Neural progenitor cell (in vitro differentiated cells): Measurements from ENCODE around the gene HEYL. TPM values are rescaled to one million over a fixed set of nuclear protein-coding genes. Genes with fewer than 3 reads are reported as not detected.

Source experiments
- DNase-seq: peaks from one replicate; pipeline ENCODE4 v3.0.0-alpha.2; 2016; ENCODE audit warnings: low spot score
- H2AFZ ChIP-seq: fragments of 200-600 bp; sonication (generic); replicated peaks from 2 replicates; pipeline ENCODE4 v1.6.1; 2016; ENCODE audit warnings: antibody characterized with exemption
- H3F3A ChIP-seq: fragments of 200-600 bp; sonication (generic); 2 replicates; pipeline ENCODE4 v1.6.1; 2016; ENCODE audit warnings: antibody characterized with exemption, low read depth
- H3K27ac ChIP-seq: fragments of 200-600 bp; sonication (generic); 2 replicates; pipeline ENCODE4 v1.5.1; 2016; ENCODE audit warnings: mild to moderate bottlenecking
- H3K27me3 ChIP-seq: fragments of 200-600 bp; sonication (generic); 2 replicates; pipeline ENCODE4 v1.6.1; 2016; ENCODE audit warnings: mild to moderate bottlenecking, moderate library complexity
- H3K36me3 ChIP-seq: fragments of 200-600 bp; sonication (generic); 2 replicates; pipeline ENCODE4 v1.5.1; 2016
- H3K4me1 ChIP-seq: fragments of 200-600 bp; sonication (generic); 2 replicates; pipeline ENCODE4 v1.6.1; 2016; ENCODE audit warnings: mixed run types
- H3K4me2 ChIP-seq: fragments of 200-600 bp; sonication (generic); 2 replicates; pipeline ENCODE4 v1.6.1; 2016
- H3K4me3 ChIP-seq: fragments of 200-600 bp; sonication (generic); 2 replicates; pipeline ENCODE4 v1.5.1; 2016
- H3K79me2 ChIP-seq: fragments of 200-600 bp; sonication (generic); 2 replicates; pipeline ENCODE4 v1.6.1; 2016; ENCODE audit warnings: low read depth
- H3K9ac ChIP-seq: fragments of 200-600 bp; sonication (generic); 2 replicates; pipeline ENCODE4 v1.6.1; 2016
- H3K9me3 ChIP-seq: fragments of 200-600 bp; sonication (generic); 2 replicates; pipeline ENCODE4 v1.5.1; 2016; ENCODE audit warnings: low read depth
- H4K20me1 ChIP-seq: fragments of 200-600 bp; sonication (generic); 2 replicates; pipeline ENCODE4 v1.6.1; 2016; ENCODE audit warnings: low read depth
- H3K27ac Mint-ChIP-seq: 3 replicates; pipeline ENCODE4 v1.8.0; 2021; ENCODE audit warnings: mixed read lengths
- H3K27me3 Mint-ChIP-seq: 2 replicates; pipeline ENCODE4 v1.8.0; 2022; ENCODE audit warnings: low read depth, mild to moderate bottlenecking, inconsistent platforms, moderate library complexity, mixed read lengths; ENCODE audit not compliant: insufficient read depth
- H3K36me3 Mint-ChIP-seq: 3 replicates; pipeline ENCODE4 v1.8.0; 2021; ENCODE audit warnings: mixed read lengths
- H3K4me1 Mint-ChIP-seq: 3 replicates; pipeline ENCODE4 v1.8.0; 2021; ENCODE audit warnings: mixed read lengths
- H3K4me3 Mint-ChIP-seq: 3 replicates; pipeline ENCODE4 v1.8.0; 2021; ENCODE audit warnings: mild to moderate bottlenecking, moderate library complexity, mixed read lengths
- H3K9me3 Mint-ChIP-seq: 3 replicates; pipeline ENCODE4 v1.8.0; 2020; ENCODE audit warnings: mixed read lengths
- CTCF ChIP-seq: fragments of 200-600 bp; sonication (generic); IDR thresholded peaks from 2 replicates; pipeline ENCODE4 v1.5.1; 2017; ENCODE audit warnings: antibody characterized with exemption, mild to moderate bottlenecking
- EZH2 ChIP-seq: fragments of 200-600 bp; sonication (generic); IDR thresholded peaks from 2 replicates; pipeline ENCODE4 v1.6.1; 2017; ENCODE audit warnings: antibody characterized with exemption, mild to moderate bottlenecking, moderate library complexity
- EZH2phosphoT487 ChIP-seq: fragments of 200-600 bp; sonication (generic); IDR thresholded peaks from 2 replicates; pipeline ENCODE4 v1.6.1; 2017; ENCODE audit warnings: antibody characterized with exemption
- total RNA-seq: library from RNA; depleted of rRNA; stranded (reverse); fragments of >200 nt; gene quantifications from 2 replicates; pipeline ENCODE4 v1.2.3, GENCODE V29; 2015; ENCODE audit warnings: low replicate concordance

Gene HEYL
- total RNA-seq, 1 donor from 2014 or later = 2.3 TPM

GRCh38 chr1:39596163-39596562 is 43.3 kb downstream of the HEYL start:
- no peaks in the 10 kb centered on the region for H3K36me3 ChIP-seq
- DNase-seq = no peak
- peaks cover 10% of the 10 kb centered on the region for H3K27me3 Mint-ChIP-seq
- no peak overlapping the region for H2AFZ ChIP-seq
- H4K20me1 ChIP-seq = no peaks in the 10 kb centered on the region
- H3K4me3 ChIP-seq = no peak overlapping the region
- no peaks in the 10 kb centered on the region for H3K4me1 Mint-ChIP-seq
- H3K79me2 ChIP-seq = no peaks in the 10 kb centered on the region
- H3K4me1 ChIP-seq = no peaks in the 10 kb centered on the region
- no peak overlapping the region for H3K9ac ChIP-seq
- no peak for TF ChIP-seq EZH2phosphoT487
- no peak for TF ChIP-seq EZH2
- no peak for TF ChIP-seq CTCF
- H3K9me3 ChIP-seq = no peaks in the 10 kb centered on the region
- H3K27me3 ChIP-seq = peaks cover 54% of the 10 kb centered on the region
- H3K36me3 Mint-ChIP-seq = no peaks in the 10 kb centered on the region
- no peaks in the 10 kb centered on the region for H3F3A ChIP-seq
- H3K4me3 Mint-ChIP-seq = no peak overlapping the region
- no peak overlapping the region for H3K4me2 ChIP-seq
- H3K27ac ChIP-seq = no peak overlapping the region
- no peaks in the 10 kb centered on the region for H3K9me3 Mint-ChIP-seq
- no peak overlapping the region for H3K27ac Mint-ChIP-seq

DNA sequence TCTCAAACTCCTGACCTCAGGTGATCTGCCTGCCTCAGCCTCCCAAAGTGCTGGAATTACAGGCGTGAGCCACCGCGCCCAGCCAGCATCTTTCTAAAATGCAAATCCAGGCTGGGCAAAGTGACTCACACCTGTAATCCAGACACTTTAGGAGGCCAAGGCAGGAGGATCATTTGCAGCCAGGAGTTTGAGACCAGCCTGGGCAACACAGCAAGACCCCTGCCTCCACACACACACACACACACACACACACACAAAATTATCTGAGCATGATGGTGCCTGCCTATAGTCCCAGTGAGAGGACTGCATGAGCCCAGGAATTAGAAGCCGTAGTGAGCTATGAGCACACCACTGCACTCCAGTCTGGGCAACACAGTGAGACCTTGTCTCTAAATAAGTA is 46.1 kb downstream of the HEYL start:
- no peaks in the 10 kb centered on the region for H3K9me3 ChIP-seq
- DNase-seq = no peak
- no peak overlapping the region for H2AFZ ChIP-seq
- no peaks in the 10 kb centered on the region for H3K36me3 Mint-ChIP-seq
- no peaks in the 10 kb centered on the region for H3F3A ChIP-seq
- no peaks in the 10 kb centered on the region for H3K4me1 ChIP-seq
- no peak overlapping the region for H3K9ac ChIP-seq
- no peak overlapping the region for H3K4me3 Mint-ChIP-seq
- H3K4me2 ChIP-seq = no peak overlapping the region
- no peaks in the 10 kb centered on the region for H3K4me1 Mint-ChIP-seq
- H3K36me3 ChIP-seq = no peaks in the 10 kb centered on the region
- H3K9me3 Mint-ChIP-seq = no peaks in the 10 kb centered on the region
- H3K4me3 ChIP-seq = no peak overlapping the region
- peaks cover 45% of the 10 kb centered on the region for H3K27me3 ChIP-seq
- H3K27ac Mint-ChIP-seq = no peak overlapping the region
- H3K79me2 ChIP-seq = no peaks in the 10 kb centered on the region
- H4K20me1 ChIP-seq = no peaks in the 10 kb centered on the region
- peaks cover 10% of the 10 kb centered on the region for H3K27me3 Mint-ChIP-seq
- TF ChIP-seq EZH2phosphoT487 = no peak
- TF ChIP-seq EZH2 = no peak
- TF ChIP-seq CTCF = no peak
- H3K27ac ChIP-seq = no peak overlapping the region

DNA sequence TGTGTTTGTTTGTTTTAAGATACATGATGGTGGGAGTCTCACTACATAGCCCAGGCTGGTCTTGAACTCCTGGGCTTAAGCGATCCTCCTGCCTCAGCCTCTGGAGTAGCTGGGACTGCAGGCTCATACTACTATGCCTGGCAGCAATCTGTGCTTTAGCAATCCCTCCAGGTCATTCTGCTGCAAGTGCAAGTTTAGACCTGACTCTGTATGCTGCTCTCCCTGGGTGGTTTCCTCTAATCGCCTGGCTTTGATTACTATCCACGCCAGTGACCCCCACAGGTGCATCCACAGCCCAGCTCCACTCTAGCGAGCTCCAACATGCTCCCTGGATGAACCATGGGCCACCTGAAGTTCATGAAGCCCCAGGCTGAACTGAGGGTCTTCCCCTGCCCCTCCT is 47.4 kb downstream of the HEYL start:
- Histone ChIP-seq H3K4me1 (no peaks in the 10 kb centered on the region), H3K4me3 (no peak overlapping the region), H3K4me2 (no peak overlapping the region), H3K36me3 (no peaks in the 10 kb centered on the region), H2AFZ (no peak overlapping the region), H3F3A (no peaks in the 10 kb centered on the region), H3K27me3 (peaks cover 33% of the 10 kb centered on the region), H3K9ac (no peak overlapping the region), H4K20me1 (no peaks in the 10 kb centered on the region), H3K79me2 (no peaks in the 10 kb centered on the region), H3K27ac (no peak overlapping the region), H3K9me3 (no peaks in the 10 kb centered on the region)
- no peaks in the 10 kb centered on the region for H3K4me1 Mint-ChIP-seq
- H3K27me3 Mint-ChIP-seq = peaks cover 12% of the 10 kb centered on the region
- H3K4me3 Mint-ChIP-seq = no peak overlapping the region
- TF ChIP-seq EZH2phosphoT487 = no peak
- no peak for TF ChIP-seq EZH2
- no peak for TF ChIP-seq CTCF
- no peaks in the 10 kb centered on the region for H3K36me3 Mint-ChIP-seq
- H3K9me3 Mint-ChIP-seq = no peaks in the 10 kb centered on the region
- no peak overlapping the region for H3K27ac Mint-ChIP-seq
- no peak for DNase-seq
